Tibial nerve (tissue), 4 donors: ENCODE data around the gene MYADM. TPM values are rescaled to one million over a fixed set of nuclear protein-coding genes. Genes with fewer than 3 reads are reported as not detected.

ENCODE experiments used
- DNase-seq, 2 donors: peaks; one replicate each; pipeline ENCODE4 v3.0.0-alpha.2; 2019; ENCODE audit warnings: low spot score in 2 of 2
- H3K27ac ChIP-seq, 4 donors: fragments of 200-600 bp; sonication (generic) in 3 of 4; one replicate each; pipeline ENCODE4 v1.5.1; 2017 to 2019; ENCODE audit warnings: mild to moderate bottlenecking in 1 of 4
- H3K27me3 ChIP-seq, 2 donors: fragments of 200-600 bp; sonication (generic) in 1 of 2; one replicate each; pipeline versions ENCODE4 v1.5.1 to v1.6.0; 2017 to 2019
- H3K36me3 ChIP-seq, 3 donors: fragments of 200-600 bp; sonication (generic); one replicate each; pipeline ENCODE4 v1.5.1; 2018 to 2019
- H3K4me1 ChIP-seq, 4 donors: fragments of 200-600 bp; sonication (generic) in 3 of 4; one replicate each; pipeline ENCODE4 v1.5.1; 2017 to 2019
- H3K4me3 ChIP-seq, 4 donors: fragments of 200-600 bp; sonication (generic) in 3 of 4; one replicate each; pipeline ENCODE4 v1.5.1; 2017 to 2019; ENCODE audit warnings: mild to moderate bottlenecking in 1 of 4, moderate library complexity in 1 of 4
- H3K9me3 ChIP-seq, 4 donors: fragments of 200-600 bp; sonication (generic) in 3 of 4; one replicate each; pipeline ENCODE4 v1.5.1; 2017 to 2019
- EP300 ChIP-seq, 2 donors: sonication (generic); formaldehyde crosslinking; IDR thresholded peaks; one replicate each; pipeline ENCODE4 v1.6.1; 2017; ENCODE audit warnings: antibody characterized with exemption in 2 of 2, mild to moderate bottlenecking in 1 of 2
- POLR2A ChIP-seq, 2 donors: fragments of 450-650 bp; IDR thresholded peaks; one replicate each; pipeline ENCODE4 v1.6.1; 2017; ENCODE audit warnings: antibody characterized with exemption in 2 of 2, mild to moderate bottlenecking in 2 of 2, moderate library complexity in 2 of 2
- whole genome bisulfite sequencing, 2 donors: methylation state at CpG; one replicate each; pipeline ENCODE4 v1.1.5; 2018; 5-methylcytosine and 5-hydroxymethylcytosine counted together
- total RNA-seq, 4 donors: library from RNA; depleted of rRNA; stranded (reverse); fragments of >200 nt; gene quantifications; one replicate each; pipeline ENCODE4 v1.1.0, GENCODE V29; 2016
- TF ChIP-seq, protein P1 (sequence below), 5 experiments: fragments of 200-600 bp in 3 of 5; fragments of 450-650 bp in 2 of 5; sonication (generic) in 3 of 5; IDR thresholded peaks; one replicate each; pipeline ENCODE4 v1.5.1; 2016 to 2019; ENCODE audit warnings: antibody characterized with exemption in 5 of 5, mild to moderate bottlenecking in 3 of 5, moderate library complexity in 2 of 5

MYADM gene
- total RNA-seq, 4 donors from 2014 or later: 27.3 to 37.7 (median 31.9) TPM

DNA sequence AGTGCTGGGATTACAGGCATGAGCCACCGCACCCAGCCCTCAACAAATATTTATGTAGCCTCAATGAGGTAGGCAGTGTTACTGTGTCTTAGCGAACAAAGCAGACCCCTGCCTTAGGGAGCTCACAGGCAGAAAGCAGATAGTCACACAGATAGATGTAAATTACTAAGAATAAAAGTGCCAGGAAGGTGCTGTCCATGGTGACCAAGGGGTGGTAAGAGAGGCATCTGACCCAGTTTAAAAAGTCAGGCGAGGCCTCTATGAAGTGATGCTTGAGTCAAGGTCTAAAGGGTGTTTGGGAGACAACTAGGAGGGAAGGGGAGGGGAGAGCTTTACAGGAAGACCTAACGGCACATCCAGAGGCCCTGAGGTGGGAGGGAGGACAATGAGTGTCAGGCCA, 29.0 kb downstream of the MYADM start:
- Histone ChIP-seq H3K27me3 (peaks cover 0 to 63% of the 10 kb centered on the region in 2 donors), H3K9me3 (no peaks in the 10 kb centered on the region), H3K36me3 (no peaks in the 10 kb centered on the region), H3K27ac (no peak overlapping the region), H3K4me1 (peaks cover 0 to 3% (median 0%) of the 10 kb centered on the region in 4 donors), H3K4me3 (no peak overlapping the region)
- DNase-seq: no peak
- 31 to 42% methylated on average over 4 of the region's 4 CpGs for WGBS, 2 donors
- TF ChIP-seq EP300 (IDR thresholded peaks at IDR 0.05): no peak
- TF ChIP-seq, protein P1, sequence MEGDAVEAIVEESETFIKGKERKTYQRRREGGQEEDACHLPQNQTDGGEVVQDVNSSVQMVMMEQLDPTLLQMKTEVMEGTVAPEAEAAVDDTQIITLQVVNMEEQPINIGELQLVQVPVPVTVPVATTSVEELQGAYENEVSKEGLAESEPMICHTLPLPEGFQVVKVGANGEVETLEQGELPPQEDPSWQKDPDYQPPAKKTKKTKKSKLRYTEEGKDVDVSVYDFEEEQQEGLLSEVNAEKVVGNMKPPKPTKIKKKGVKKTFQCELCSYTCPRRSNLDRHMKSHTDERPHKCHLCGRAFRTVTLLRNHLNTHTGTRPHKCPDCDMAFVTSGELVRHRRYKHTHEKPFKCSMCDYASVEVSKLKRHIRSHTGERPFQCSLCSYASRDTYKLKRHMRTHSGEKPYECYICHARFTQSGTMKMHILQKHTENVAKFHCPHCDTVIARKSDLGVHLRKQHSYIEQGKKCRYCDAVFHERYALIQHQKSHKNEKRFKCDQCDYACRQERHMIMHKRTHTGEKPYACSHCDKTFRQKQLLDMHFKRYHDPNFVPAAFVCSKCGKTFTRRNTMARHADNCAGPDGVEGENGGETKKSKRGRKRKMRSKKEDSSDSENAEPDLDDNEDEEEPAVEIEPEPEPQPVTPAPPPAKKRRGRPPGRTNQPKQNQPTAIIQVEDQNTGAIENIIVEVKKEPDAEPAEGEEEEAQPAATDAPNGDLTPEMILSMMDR (IDR thresholded peaks at IDR 0.05): no peak
- no peak for TF ChIP-seq POLR2A (IDR thresholded peaks at IDR 0.05)

GRCh38 chr19:53897459-53897858, 29.8 kb downstream of the MYADM start:
- TF ChIP-seq POLR2A (IDR thresholded peaks at IDR 0.05): no peak
- TF ChIP-seq, protein P1 (IDR thresholded peaks at IDR 0.05): no peak
- TF ChIP-seq EP300 (IDR thresholded peaks at IDR 0.05): no peak
- 49 to 64% methylated on average over 4 of the region's 4 CpGs for WGBS, 2 donors
- Histone ChIP-seq H3K27ac (no peak overlapping the region), H3K27me3 (peaks cover 0 to 63% of the 10 kb centered on the region in 2 donors), H3K9me3 (no peaks in the 10 kb centered on the region), H3K36me3 (no peaks in the 10 kb centered on the region), H3K4me1 (peaks cover 0 to 3% (median 0%) of the 10 kb centered on the region in 4 donors), H3K4me3 (no peak overlapping the region)
- no peak for DNase-seq

GRCh38 chr19:53898166-53898565, 30.5 kb downstream of the MYADM start:
- Histone ChIP-seq H3K27ac (no peak overlapping the region), H3K4me1 (peaks cover 0 to 3% (median 0%) of the 10 kb centered on the region in 4 donors), H3K4me3 (no peak overlapping the region), H3K36me3 (no peaks in the 10 kb centered on the region), H3K27me3 (peaks cover 0 to 57% of the 10 kb centered on the region in 2 donors), H3K9me3 (no peaks in the 10 kb centered on the region)
- DNase-seq: no peak
- TF ChIP-seq POLR2A (IDR thresholded peaks at IDR 0.05): no peak
- TF ChIP-seq, protein P1 (IDR thresholded peaks at IDR 0.05): no peak
- TF ChIP-seq EP300 (IDR thresholded peaks at IDR 0.05): no peak
- 2 to 8% methylated on average over 9 to 10 of the region's 16 CpGs for WGBS, 2 donors

DNA sequence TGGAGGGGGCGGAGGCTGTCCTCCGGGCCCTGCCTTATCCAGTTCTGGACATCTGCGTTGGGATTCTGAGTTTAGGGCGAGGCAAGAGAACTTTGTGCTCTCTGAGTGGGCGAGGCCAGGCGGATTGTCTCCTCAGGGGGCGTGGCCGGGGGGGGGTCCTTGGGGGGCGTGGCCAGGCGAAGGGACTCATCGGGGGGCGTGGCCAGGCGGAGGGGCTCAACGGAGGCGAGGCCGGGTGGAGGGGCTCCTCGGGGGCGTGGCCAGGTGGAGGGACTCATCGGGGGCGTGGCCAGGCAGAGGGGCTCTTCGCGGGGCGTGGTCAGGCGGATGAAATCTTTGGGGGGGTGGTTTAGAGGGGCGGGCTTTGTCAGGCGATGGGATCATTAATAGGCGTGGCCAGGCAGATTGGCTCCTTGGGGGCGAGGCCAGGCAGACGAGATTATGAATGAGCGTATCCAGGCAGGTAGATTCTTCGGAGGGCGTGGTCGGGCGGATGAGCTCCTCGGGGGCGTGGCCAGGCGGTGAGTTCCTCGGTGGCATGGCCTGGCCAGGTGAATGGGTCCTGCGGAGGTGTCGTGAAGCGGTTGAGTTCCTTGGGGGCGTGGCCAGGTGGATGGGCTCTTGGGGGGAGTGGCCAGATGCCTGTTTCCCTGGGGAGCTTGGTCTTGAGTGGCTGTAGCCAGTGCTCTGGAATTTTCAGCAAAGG, 31.1 kb downstream of the MYADM start:
- no peak for DNase-seq
- 5% methylated on average over 29 to 30 of the region's 42 CpGs for WGBS, 2 donors
- no peak overlapping the region for H3K4me3 ChIP-seq
- H3K4me1 ChIP-seq: peaks cover 0 to 3% (median 0%) of the 10 kb centered on the region in 4 donors
- peaks cover 0 to 51% of the 10 kb centered on the region in 2 donors for H3K27me3 ChIP-seq
- H3K27ac ChIP-seq: no peak overlapping the region
- no peaks in the 10 kb centered on the region for H3K36me3 ChIP-seq
- H3K9me3 ChIP-seq: no peaks in the 10 kb centered on the region
- TF ChIP-seq, protein P1 (IDR thresholded peaks at IDR 0.05): no peak
- TF ChIP-seq POLR2A (IDR thresholded peaks at IDR 0.05): no peak
- no peak for TF ChIP-seq EP300 (IDR thresholded peaks at IDR 0.05)

GRCh38 chr19:53900191-53900860, 32.6 kb downstream of the MYADM start:
- Histone ChIP-seq H3K4me3 (no peak overlapping the region), H3K27me3 (peaks cover 0 to 47% of the 10 kb centered on the region in 2 donors), H3K4me1 (peaks cover 0 to 3% (median 0%) of the 10 kb centered on the region in 4 donors), H3K36me3 (no peaks in the 10 kb centered on the region), H3K9me3 (no peaks in the 10 kb centered on the region), H3K27ac (no peak overlapping the region)
- WGBS, 2 donors: 91 to 94% methylated on average over 27 of the region's 27 CpGs
- DNase-seq: no peak
- TF ChIP-seq, protein P1 (IDR thresholded peaks at IDR 0.05): no peak
- TF ChIP-seq EP300 (IDR thresholded peaks at IDR 0.05): no peak
